ENCODE measurements around the gene KIF21A. TPM values are rescaled to one million over a fixed set of nuclear protein-coding genes. Genes with fewer than 3 reads are reported as not detected.

Gene KIF21A
- total and polyA plus RNA-seq, 3 experiments from 2014 or later: 18.8 to 44.6 (median 43.9) TPM

DNA sequence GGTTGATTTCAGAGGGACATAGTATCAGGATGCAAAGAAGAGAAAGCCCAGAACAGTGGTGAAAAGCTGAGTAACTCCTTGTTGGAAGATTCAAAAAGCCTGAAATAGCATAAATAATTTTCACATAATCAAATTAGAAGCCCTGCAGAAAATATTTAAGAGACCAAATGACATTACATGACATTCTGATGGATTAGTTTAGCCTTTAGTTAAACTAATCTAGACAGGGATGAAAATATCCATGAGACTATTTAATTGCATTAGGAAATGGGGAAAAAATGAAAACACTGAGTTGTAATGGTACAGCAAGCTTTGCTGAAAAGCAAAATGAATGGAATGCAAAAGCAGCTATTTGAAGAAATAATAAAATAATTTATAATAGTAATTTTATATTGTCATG is 91.8 kb downstream of the KIF21A start:
- Histone ChIP-seq H3K4me1 (ENCODE audit: insufficient read depth, low read length) (no peaks in the 10 kb centered on the region), H3K27ac (ENCODE audit: low read depth, low read length) (no peak overlapping the region), H3K36me3 (ENCODE audit: insufficient read depth, low read length) (no peaks in the 10 kb centered on the region), H3K9me3 (ENCODE audit: low read length) (no peaks in the 10 kb centered on the region), H3K27me3 (ENCODE audit: insufficient read depth, low read length, poor library complexity, severe bottlenecking) (no peaks in the 10 kb centered on the region), H3K4me3 (ENCODE audit: low read length) (no peak overlapping the region)
- Mint-ChIP-seq H3K27me3 (peaks cover 0 to 1% of the 10 kb centered on the region in 2 donors), H3K4me3 (no peak overlapping the region), H3K9me3 (no peaks in the 10 kb centered on the region), H3K36me3 (peaks cover 14 to 41% (median 20%) of the 10 kb centered on the region in 3 donors), H3K4me1 (no peaks in the 10 kb centered on the region), H3K27ac (no peak overlapping the region)
- CTCF ChIA-PET: no interaction called here
- POLR2A ChIA-PET: no interaction called here
- DNase-seq: no peak

DNA sequence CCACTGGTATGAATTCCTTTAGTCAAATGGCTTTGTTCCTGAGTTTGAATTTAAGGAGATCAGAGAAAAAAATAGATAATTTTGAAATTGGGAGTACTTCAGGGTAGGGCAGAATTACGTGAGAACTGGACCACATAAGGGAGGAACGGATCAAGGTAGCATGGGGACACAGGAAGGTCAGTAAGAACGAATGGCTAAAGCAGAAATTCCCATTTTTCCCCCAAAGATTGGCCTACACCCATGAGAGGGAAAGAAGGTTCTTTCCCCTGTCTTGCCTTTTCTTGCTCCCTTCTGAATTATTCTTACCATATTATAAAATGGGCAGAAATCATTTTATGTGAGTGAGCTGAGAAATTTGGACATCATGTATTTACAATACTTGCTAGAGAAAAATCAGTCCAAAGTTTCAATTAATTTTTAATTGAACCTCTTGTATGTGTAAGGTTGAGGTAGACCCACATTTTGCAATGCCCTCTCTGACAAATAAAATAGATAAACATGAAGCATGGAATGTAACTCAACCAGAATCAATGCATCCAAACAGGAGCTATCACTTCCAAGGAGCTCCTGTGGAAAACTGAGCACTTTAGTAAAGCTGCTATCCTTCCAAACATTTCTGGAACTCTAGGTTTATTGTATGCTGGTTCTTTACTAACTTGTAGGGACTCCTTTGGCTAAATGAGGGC is 93.8 kb downstream of the KIF21A start:
- Mint-ChIP-seq H3K9me3 (no peaks in the 10 kb centered on the region), H3K4me3 (no peak overlapping the region), H3K4me1 (no peaks in the 10 kb centered on the region), H3K27ac (peak overlapping the region in 1 of 8 donors; percentile 34), H3K36me3 (peaks cover 6 to 31% (median 7%) of the 10 kb centered on the region in 3 donors), H3K27me3 (peaks cover 0 to 1% of the 10 kb centered on the region in 2 donors)
- Histone ChIP-seq H3K27ac (ENCODE audit: low read depth, low read length) (no peak overlapping the region), H3K36me3 (ENCODE audit: insufficient read depth, low read length) (no peaks in the 10 kb centered on the region), H3K9me3 (ENCODE audit: low read length) (no peaks in the 10 kb centered on the region), H3K4me3 (ENCODE audit: low read length) (no peak overlapping the region), H3K27me3 (ENCODE audit: insufficient read depth, low read length, poor library complexity, severe bottlenecking) (no peaks in the 10 kb centered on the region), H3K4me1 (ENCODE audit: insufficient read depth, low read length) (no peaks in the 10 kb centered on the region)
- CTCF ChIA-PET: no interaction called here
- POLR2A ChIA-PET: no interaction called here
- DNase-seq: no peak

DNA sequence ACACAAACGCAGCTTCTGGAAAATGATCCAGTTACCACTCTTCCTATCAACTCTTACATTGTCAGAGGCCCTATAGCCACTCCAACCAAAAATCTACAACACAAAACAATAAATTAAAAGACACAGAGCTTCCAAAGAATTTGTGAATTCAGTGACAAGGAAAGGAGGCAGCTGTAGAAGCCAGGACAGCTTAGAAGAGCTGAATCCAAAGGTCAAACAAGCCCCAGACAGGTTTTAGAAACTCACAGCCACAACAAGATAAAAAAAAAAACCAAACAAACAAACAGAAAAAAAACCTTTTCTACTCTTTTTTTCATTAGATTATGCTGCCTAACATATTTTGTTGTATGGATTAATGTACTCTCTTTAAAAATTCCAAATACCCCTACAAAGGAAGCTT is 94.4 kb downstream of the KIF21A start:
- H3K4me3 ChIP-seq (ENCODE audit: low read length): no peak overlapping the region
- H3K9me3 Mint-ChIP-seq: no peaks in the 10 kb centered on the region
- no peaks in the 10 kb centered on the region for H3K36me3 ChIP-seq (ENCODE audit: insufficient read depth, low read length)
- no peaks in the 10 kb centered on the region for H3K27me3 ChIP-seq (ENCODE audit: insufficient read depth, low read length, poor library complexity, severe bottlenecking)
- no peaks in the 10 kb centered on the region for H3K4me1 ChIP-seq (ENCODE audit: insufficient read depth, low read length)
- H3K4me1 Mint-ChIP-seq: no peaks in the 10 kb centered on the region
- H3K27ac ChIP-seq (ENCODE audit: low read depth, low read length): no peak overlapping the region
- peak overlapping the region in 1 of 8 donors; percentile 17 for H3K27ac Mint-ChIP-seq
- DNase-seq: no peak
- H3K4me3 Mint-ChIP-seq: no peak overlapping the region
- peaks cover 0 to 1% of the 10 kb centered on the region in 2 donors for H3K27me3 Mint-ChIP-seq
- H3K9me3 ChIP-seq (ENCODE audit: low read length): no peaks in the 10 kb centered on the region
- ChIA-PET CTCF (no interaction called here), POLR2A (no interaction called here)
- peaks cover 4 to 33% (median 6%) of the 10 kb centered on the region in 3 donors for H3K36me3 Mint-ChIP-seq

DNA sequence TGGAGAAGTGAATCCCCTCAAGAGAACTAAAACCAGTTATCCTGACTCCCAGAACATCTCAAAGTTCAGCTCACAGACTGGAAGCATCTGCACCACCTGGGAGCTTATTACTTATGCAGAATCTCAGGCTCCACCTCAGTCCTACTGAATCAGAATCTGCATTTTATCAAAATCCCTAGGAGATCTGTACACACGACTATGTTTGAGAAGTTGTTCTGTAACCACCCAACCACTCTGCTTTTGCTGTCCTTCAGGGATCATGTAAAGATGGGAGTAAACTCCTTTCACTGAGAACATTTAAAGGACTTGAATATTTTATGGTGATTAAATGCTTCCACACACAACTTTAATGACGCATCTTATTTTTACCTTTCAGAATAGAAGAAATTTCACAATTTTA is 98.0 kb downstream of the KIF21A start:
- no peaks in the 10 kb centered on the region for H3K27me3 ChIP-seq (ENCODE audit: insufficient read depth, low read length, poor library complexity, severe bottlenecking)
- Mint-ChIP-seq H3K27ac (no peak overlapping the region), H3K36me3 (peaks cover 6 to 38% (median 7%) of the 10 kb centered on the region in 3 donors), H3K4me3 (no peak overlapping the region), H3K9me3 (no peaks in the 10 kb centered on the region), H3K27me3 (peaks cover 0 to 1% of the 10 kb centered on the region in 2 donors), H3K4me1 (no peaks in the 10 kb centered on the region)
- DNase-seq: no peak
- H3K4me3 ChIP-seq (ENCODE audit: low read length): no peak overlapping the region
- no peaks in the 10 kb centered on the region for H3K4me1 ChIP-seq (ENCODE audit: insufficient read depth, low read length)
- H3K36me3 ChIP-seq (ENCODE audit: insufficient read depth, low read length): no peaks in the 10 kb centered on the region
- no peaks in the 10 kb centered on the region for H3K9me3 ChIP-seq (ENCODE audit: low read length)
- ChIA-PET CTCF (no interaction called here), POLR2A (no interaction called here)
- no peak overlapping the region for H3K27ac ChIP-seq (ENCODE audit: low read depth, low read length)

DNA sequence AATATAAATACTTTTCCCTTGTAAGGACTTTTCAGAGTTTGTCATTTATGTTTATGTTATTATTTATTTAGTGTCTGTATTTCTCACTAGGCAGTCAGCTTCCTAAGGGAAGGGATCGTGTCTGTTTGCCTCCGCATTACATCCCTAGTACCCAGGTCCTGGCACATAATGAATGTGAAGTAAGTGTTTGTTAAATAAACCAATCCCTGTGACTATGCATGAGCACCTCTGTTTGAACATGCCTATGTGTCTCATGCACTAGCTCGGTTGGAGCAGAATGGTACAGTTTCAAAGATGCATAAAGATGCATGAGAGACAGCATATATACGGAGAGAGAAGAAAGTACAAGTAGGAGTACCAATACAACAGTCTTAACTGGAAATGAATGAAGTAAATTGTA is 99.3 kb downstream of the KIF21A start:
- no peaks in the 10 kb centered on the region for H3K9me3 Mint-ChIP-seq

DNA sequence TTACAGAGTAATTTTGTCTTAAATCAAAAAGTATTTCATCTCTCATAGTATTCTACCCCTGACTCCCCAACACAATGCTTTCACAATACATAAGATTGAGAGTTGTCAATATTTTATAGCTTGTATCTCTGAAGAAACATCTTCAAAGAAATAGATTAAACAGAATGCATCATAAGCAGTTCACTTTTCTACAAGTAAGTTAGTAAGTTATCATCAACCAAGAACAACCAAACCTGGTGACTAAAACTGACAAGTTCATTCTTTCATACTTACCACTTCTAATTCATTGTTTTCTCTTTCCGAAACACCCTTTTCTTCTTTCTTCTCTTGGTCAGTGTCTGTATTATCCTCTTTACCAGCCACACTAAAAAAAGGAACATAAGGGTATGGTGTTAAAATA is 101.2 kb downstream of the KIF21A start:
- no peak overlapping the region for H3K27ac ChIP-seq (ENCODE audit: low read depth, low read length)
- H3K36me3 ChIP-seq (ENCODE audit: insufficient read depth, low read length): no peaks in the 10 kb centered on the region
- no peaks in the 10 kb centered on the region for H3K27me3 Mint-ChIP-seq
- H3K9me3 ChIP-seq (ENCODE audit: low read length): no peaks in the 10 kb centered on the region
- no peaks in the 10 kb centered on the region for H3K4me1 ChIP-seq (ENCODE audit: insufficient read depth, low read length)
- peaks cover 3 to 40% (median 8%) of the 10 kb centered on the region in 3 donors for H3K36me3 Mint-ChIP-seq
- DNase-seq: no peak
- no peak overlapping the region for H3K4me3 Mint-ChIP-seq
- H3K27ac Mint-ChIP-seq: no peak overlapping the region
- H3K4me1 Mint-ChIP-seq: no peaks in the 10 kb centered on the region
- H3K9me3 Mint-ChIP-seq: no peaks in the 10 kb centered on the region
- ChIA-PET CTCF (no interaction called here), POLR2A (no interaction called here)
- no peak overlapping the region for H3K4me3 ChIP-seq (ENCODE audit: low read length)
- no peaks in the 10 kb centered on the region for H3K27me3 ChIP-seq (ENCODE audit: insufficient read depth, low read length, poor library complexity, severe bottlenecking)

More for the DNA sequence above, 99.3 kb downstream of the KIF21A start:
- H3K27ac Mint-ChIP-seq: no peak overlapping the region
- Histone ChIP-seq H3K27me3 (ENCODE audit: insufficient read depth, low read length, poor library complexity, severe bottlenecking) (no peaks in the 10 kb centered on the region), H3K27ac (ENCODE audit: low read depth, low read length) (no peak overlapping the region), H3K36me3 (ENCODE audit: insufficient read depth, low read length) (no peaks in the 10 kb centered on the region), H3K9me3 (ENCODE audit: low read length) (no peaks in the 10 kb centered on the region), H3K4me3 (ENCODE audit: low read length) (no peak overlapping the region), H3K4me1 (ENCODE audit: insufficient read depth, low read length) (no peaks in the 10 kb centered on the region)
- peaks cover 3 to 40% (median 8%) of the 10 kb centered on the region in 3 donors for H3K36me3 Mint-ChIP-seq
- H3K27me3 Mint-ChIP-seq: no peaks in the 10 kb centered on the region
- DNase-seq: no peak
- ChIA-PET POLR2A (no interaction called here), CTCF (no interaction called here)
- no peaks in the 10 kb centered on the region for H3K4me1 Mint-ChIP-seq
- H3K4me3 Mint-ChIP-seq: no peak overlapping the region

DNA sequence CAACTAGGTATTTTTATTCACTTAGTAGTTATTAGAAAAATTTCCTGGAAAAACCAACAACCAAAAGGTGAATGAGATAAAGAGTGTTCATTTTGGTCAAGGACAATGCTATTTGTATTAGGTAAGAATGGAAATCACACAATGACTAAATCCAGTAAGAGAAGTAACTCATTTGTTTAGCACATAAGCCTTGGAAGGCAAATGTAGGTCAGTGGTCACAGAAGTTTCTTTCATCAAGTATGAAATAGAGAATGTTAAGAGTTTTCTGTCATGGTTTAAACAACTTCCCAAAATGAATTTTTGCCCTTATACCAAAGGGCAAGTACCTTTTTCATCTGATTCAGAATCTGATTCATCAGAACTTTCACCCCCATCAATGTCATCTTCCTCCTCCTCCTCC is 101.7 kb downstream of the KIF21A start:
- ChIA-PET POLR2A (no interaction called here), CTCF (no interaction called here)
- no peak for DNase-seq
- Mint-ChIP-seq H3K36me3 (peaks cover 3 to 40% (median 8%) of the 10 kb centered on the region in 3 donors), H3K4me3 (no peak overlapping the region), H3K9me3 (no peaks in the 10 kb centered on the region), H3K27me3 (no peaks in the 10 kb centered on the region), H3K27ac (peak overlapping the region in 2 of 8 donors; percentile 19 to 75), H3K4me1 (no peaks in the 10 kb centered on the region)
- no peaks in the 10 kb centered on the region for H3K9me3 ChIP-seq (ENCODE audit: low read length)
- H3K4me1 ChIP-seq (ENCODE audit: insufficient read depth, low read length): no peaks in the 10 kb centered on the region
- no peak overlapping the region for H3K4me3 ChIP-seq (ENCODE audit: low read length)
- H3K27me3 ChIP-seq (ENCODE audit: insufficient read depth, low read length, poor library complexity, severe bottlenecking): no peaks in the 10 kb centered on the region
- no peaks in the 10 kb centered on the region for H3K36me3 ChIP-seq (ENCODE audit: insufficient read depth, low read length)
- H3K27ac ChIP-seq (ENCODE audit: low read depth, low read length): no peak overlapping the region

DNA sequence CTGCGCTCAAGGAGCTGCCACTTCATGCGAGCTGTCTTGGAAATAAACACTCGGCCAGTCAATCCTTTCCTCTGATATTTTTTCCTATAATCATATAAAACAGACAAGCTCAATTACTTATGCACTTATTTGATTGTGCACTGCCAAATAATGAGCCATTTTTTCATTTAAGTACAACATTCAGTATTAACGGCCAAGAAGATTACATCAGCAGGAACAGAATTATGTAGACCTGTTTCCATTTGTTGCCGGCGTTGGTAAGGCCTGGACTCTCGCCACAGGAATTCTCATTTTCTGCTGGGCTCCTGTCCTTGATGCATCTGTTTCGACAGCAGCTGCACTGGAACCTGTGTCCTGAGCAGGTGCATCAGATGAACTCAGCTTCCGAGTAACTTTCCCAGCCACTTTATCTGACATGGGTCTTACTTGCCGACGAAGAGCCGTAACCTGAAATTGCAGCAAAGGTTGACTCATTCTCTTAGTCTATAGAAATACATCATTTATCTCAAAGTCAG is 110.2 kb downstream of the KIF21A start:
- H3K4me1 ChIP-seq (ENCODE audit: insufficient read depth, low read length): peaks cover 16% of the 10 kb centered on the region
- ChIA-PET POLR2A (interaction anchor here (1.1 kb wide), 1 partner anchor 287 kb away, joined by 3 read pairs; the partner anchor contains the start of gene ABCD2), CTCF (interaction anchor here (1.2 to 1.5 kb wide), 2 partner anchors 15 to 658 kb away, joined by 3 to 4 read pairs; no protein-coding TSS in a partner anchor)
- H3K27ac Mint-ChIP-seq: peak overlapping the region; percentile 70 to 94 (median 92)
- H3K36me3 Mint-ChIP-seq: peaks cover 13 to 43% (median 17%) of the 10 kb centered on the region in 3 donors
- peaks cover 0 to 6% (median 0%) of the 10 kb centered on the region in 5 donors for H3K9me3 Mint-ChIP-seq
- H3K36me3 ChIP-seq (ENCODE audit: insufficient read depth, low read length): no peaks in the 10 kb centered on the region
- H3K27me3 Mint-ChIP-seq: no peaks in the 10 kb centered on the region
- H3K4me3 Mint-ChIP-seq: peak overlapping the region in 2 of 7 donors; percentile 22 to 76
- H3K27me3 ChIP-seq (ENCODE audit: insufficient read depth, low read length, poor library complexity, severe bottlenecking): no peaks in the 10 kb centered on the region
- DNase-seq: no peak
- peaks cover 29 to 41% (median 32%) of the 10 kb centered on the region in 3 donors for H3K4me1 Mint-ChIP-seq
- no peak overlapping the region for H3K4me3 ChIP-seq (ENCODE audit: low read length)
- no peaks in the 10 kb centered on the region for H3K9me3 ChIP-seq (ENCODE audit: low read length)
- no peak overlapping the region for H3K27ac ChIP-seq (ENCODE audit: low read depth, low read length)

Data from CD8-positive, alpha-beta memory T cell (primary cell).